Activated CD4-positive, alpha-beta T cell treated with anti-CD3 and anti-CD28 coated beads, Interleukin-2, amount 10 ng/mL, durations not matched to agents 7 days and 5 days (primary cell): ENCODE results near the gene FMN1. TPM values are rescaled to one million over a fixed set of nuclear protein-coding genes. Genes with fewer than 3 reads are reported as not detected.

Experiments used
- CTCF ChIA-PET: fragments of 350-600 bp; sonication (Branson Sonifier 250); formaldehyde crosslinking; loops from one replicate; lab custom pipeline; 2021; ENCODE audit warnings: antibody characterized with exemption; lab: Charles Lee
- POLR2A ChIA-PET: fragments of 350-600 bp; sonication (Branson Sonifier 250); formaldehyde crosslinking; loops from one replicate; lab custom pipeline; 2021; ENCODE audit warnings: antibody characterized with exemption; lab: Charles Lee
- DNase-seq: peaks from one replicate; pipeline ENCODE4 v3.0.0-alpha.2; 2020
- H3K27ac Mint-ChIP-seq: one replicate; pipeline ENCODE4 v1.8.0; 2021; ENCODE audit warnings: mild to moderate bottlenecking, moderate library complexity, mixed read lengths
- H3K27me3 Mint-ChIP-seq: one replicate; pipeline ENCODE4 v1.8.0; 2021; ENCODE audit warnings: mixed read lengths
- H3K36me3 Mint-ChIP-seq: one replicate; pipeline ENCODE4 v1.8.0; 2021; ENCODE audit warnings: low read depth, mixed read lengths
- H3K4me1 Mint-ChIP-seq: one replicate; pipeline ENCODE4 v1.8.0; 2021; ENCODE audit warnings: mixed read lengths
- H3K4me3 Mint-ChIP-seq: one replicate; pipeline ENCODE4 v1.8.0; 2021; ENCODE audit warnings: mild to moderate bottlenecking, moderate library complexity, mixed read lengths
- H3K9me3 Mint-ChIP-seq: one replicate; pipeline ENCODE4 v1.8.0; 2021; ENCODE audit warnings: mixed read lengths
- total RNA-seq, 2 experiments: library from RNA; stranded (reverse); gene quantifications; one replicate each; pipeline ENCODE4 v1.2.3, GENCODE V29; 2021

The FMN1 gene
- total RNA-seq, 2 experiments from 2014 or later: 0.04 to 0.12 TPM

- no peak for DNase-seq
- Mint-ChIP-seq H3K36me3 (no peaks in the 10 kb centered on the region), H3K9me3 (no peaks in the 10 kb centered on the region), H3K4me1 (peaks cover 18% of the 10 kb centered on the region), H3K27ac (no peak overlapping the region), H3K4me3 (no peak overlapping the region), H3K27me3 (peaks cover 17% of the 10 kb centered on the region)
- POLR2A ChIA-PET: no interaction called here
- CTCF ChIA-PET: interaction anchor here (1.1 kb wide), 1 partner anchor 9 kb away, joined by 3 read pairs; no protein-coding TSS in a partner anchor
Observed at GRCh38 chr15:33191591-33191990, 2.9 kb downstream of the FMN1 start.

GRCh38 chr15:33190539-33190938 is 4.0 kb downstream of the FMN1 start:
- DNase-seq: no peak
- Mint-ChIP-seq H3K27me3 (peaks cover 17% of the 10 kb centered on the region), H3K9me3 (no peaks in the 10 kb centered on the region), H3K4me1 (peaks cover 24% of the 10 kb centered on the region), H3K36me3 (no peaks in the 10 kb centered on the region), H3K4me3 (no peak overlapping the region), H3K27ac (no peak overlapping the region)
- POLR2A ChIA-PET: interaction anchor here (0.7 to 1.0 kb wide), 2 partner anchors 9 to 27 kb away, joined by 3 to 4 read pairs; no protein-coding TSS in a partner anchor
- CTCF ChIA-PET: no interaction called here

- no peaks in the 10 kb centered on the region for H3K9me3 Mint-ChIP-seq
- POLR2A ChIA-PET: no interaction called here
- DNase-seq: no peak
- H3K4me1 Mint-ChIP-seq: peaks cover 11% of the 10 kb centered on the region
- no peaks in the 10 kb centered on the region for H3K36me3 Mint-ChIP-seq
- CTCF ChIA-PET: interaction anchor here (0.8 kb wide), 1 partner anchor 10 kb away, joined by 3 read pairs; no protein-coding TSS in a partner anchor
- no peak overlapping the region for H3K4me3 Mint-ChIP-seq
- peaks cover 14% of the 10 kb centered on the region for H3K27me3 Mint-ChIP-seq
- no peak overlapping the region for H3K27ac Mint-ChIP-seq
Observed at GRCh38 chr15:33188641-33189257, 5.8 kb downstream of the FMN1 start.

- no peak for DNase-seq
- Mint-ChIP-seq H3K27me3 (peaks cover 11% of the 10 kb centered on the region), H3K4me1 (peaks cover 10% of the 10 kb centered on the region), H3K9me3 (no peaks in the 10 kb centered on the region), H3K27ac (no peak overlapping the region), H3K4me3 (no peak overlapping the region), H3K36me3 (no peaks in the 10 kb centered on the region)
- ChIA-PET CTCF (interaction anchor here (0.9 kb wide), 1 partner anchor 25 kb away, joined by 3 read pairs; no protein-coding TSS in a partner anchor), POLR2A (no interaction called here)
Observed at GRCh38 chr15:33188159-33188558, 6.4 kb downstream of the FMN1 start.

GRCh38 chr15:33183334-33183733 is 11.2 kb downstream of the FMN1 start:
- DNase-seq: no peak
- H3K27ac Mint-ChIP-seq: no peak overlapping the region
- ChIA-PET POLR2A (no interaction called here), CTCF (no interaction called here)
- H3K4me3 Mint-ChIP-seq: no peak overlapping the region
- H3K9me3 Mint-ChIP-seq: no peaks in the 10 kb centered on the region
- H3K36me3 Mint-ChIP-seq: no peaks in the 10 kb centered on the region
- no peaks in the 10 kb centered on the region for H3K27me3 Mint-ChIP-seq
- peaks cover 5% of the 10 kb centered on the region for H3K4me1 Mint-ChIP-seq

- POLR2A ChIA-PET: no interaction called here
- no peaks in the 10 kb centered on the region for H3K36me3 Mint-ChIP-seq
- H3K27ac Mint-ChIP-seq: no peak overlapping the region
- peaks cover 5% of the 10 kb centered on the region for H3K4me1 Mint-ChIP-seq
- no peaks in the 10 kb centered on the region for H3K9me3 Mint-ChIP-seq
- no peak for DNase-seq
- CTCF ChIA-PET: interaction anchor here (0.6 kb wide), 1 partner anchor 9 kb away, joined by 3 read pairs; no protein-coding TSS in a partner anchor
- H3K27me3 Mint-ChIP-seq: no peaks in the 10 kb centered on the region
- H3K4me3 Mint-ChIP-seq: no peak overlapping the region
Observed at GRCh38 chr15:33182926-33183325, 11.6 kb downstream of the FMN1 start.

GRCh38 chr15:33182278-33182905 is 12.1 kb downstream of the FMN1 start:
- no peak overlapping the region for H3K27ac Mint-ChIP-seq
- POLR2A ChIA-PET: no interaction called here
- no peaks in the 10 kb centered on the region for H3K27me3 Mint-ChIP-seq
- H3K4me3 Mint-ChIP-seq: no peak overlapping the region
- no peak for DNase-seq
- peaks cover 5% of the 10 kb centered on the region for H3K4me1 Mint-ChIP-seq
- CTCF ChIA-PET: interaction anchor here (0.6 kb wide), 1 partner anchor 9 kb away, joined by 3 read pairs; no protein-coding TSS in a partner anchor
- no peaks in the 10 kb centered on the region for H3K36me3 Mint-ChIP-seq
- no peaks in the 10 kb centered on the region for H3K9me3 Mint-ChIP-seq

GRCh38 chr15:33179874-33180273 is 14.6 kb downstream of the FMN1 start:
- no peaks in the 10 kb centered on the region for H3K36me3 Mint-ChIP-seq
- DNase-seq: no peak
- CTCF ChIA-PET: interaction anchor here (1.0 to 1.4 kb wide), 2 partner anchors 22 to 29 kb away, joined by 3 read pairs; no protein-coding TSS in a partner anchor
- no peak overlapping the region for H3K4me3 Mint-ChIP-seq
- H3K27ac Mint-ChIP-seq: no peak overlapping the region
- H3K9me3 Mint-ChIP-seq: no peaks in the 10 kb centered on the region
- no peaks in the 10 kb centered on the region for H3K4me1 Mint-ChIP-seq
- POLR2A ChIA-PET: no interaction called here
- no peaks in the 10 kb centered on the region for H3K27me3 Mint-ChIP-seq

GRCh38 chr15:33171202-33171601 is 23.3 kb downstream of the FMN1 start:
- Mint-ChIP-seq H3K27me3 (peaks cover 18% of the 10 kb centered on the region), H3K36me3 (no peaks in the 10 kb centered on the region), H3K27ac (no peak overlapping the region), H3K9me3 (no peaks in the 10 kb centered on the region), H3K4me3 (no peak overlapping the region), H3K4me1 (no peaks in the 10 kb centered on the region)
- CTCF ChIA-PET: no interaction called here
- no peak for DNase-seq
- POLR2A ChIA-PET: no interaction called here

- H3K27ac Mint-ChIP-seq: no peak overlapping the region
- H3K4me3 Mint-ChIP-seq: no peak overlapping the region
- H3K4me1 Mint-ChIP-seq: no peaks in the 10 kb centered on the region
- ChIA-PET POLR2A (no interaction called here), CTCF (no interaction called here)
- no peaks in the 10 kb centered on the region for H3K36me3 Mint-ChIP-seq
- no peaks in the 10 kb centered on the region for H3K9me3 Mint-ChIP-seq
- peaks cover 18% of the 10 kb centered on the region for H3K27me3 Mint-ChIP-seq
- no peak for DNase-seq
Observed at GRCh38 chr15:33169625-33170024, 24.9 kb downstream of the FMN1 start.

GRCh38 chr15:33168444-33168843 is 26.1 kb downstream of the FMN1 start:
- no peak overlapping the region for H3K4me3 Mint-ChIP-seq
- ChIA-PET CTCF (no interaction called here), POLR2A (no interaction called here)
- DNase-seq: no peak
- no peaks in the 10 kb centered on the region for H3K9me3 Mint-ChIP-seq
- H3K4me1 Mint-ChIP-seq: no peaks in the 10 kb centered on the region
- peaks cover 18% of the 10 kb centered on the region for H3K27me3 Mint-ChIP-seq
- no peak overlapping the region for H3K27ac Mint-ChIP-seq
- H3K36me3 Mint-ChIP-seq: no peaks in the 10 kb centered on the region

GRCh38 chr15:33163816-33164215 is 30.7 kb downstream of the FMN1 start:
- peaks cover 8% of the 10 kb centered on the region for H3K27me3 Mint-ChIP-seq
- CTCF ChIA-PET: no interaction called here
- H3K36me3 Mint-ChIP-seq: no peaks in the 10 kb centered on the region
- peaks cover 12% of the 10 kb centered on the region for H3K4me1 Mint-ChIP-seq
- no peak overlapping the region for H3K27ac Mint-ChIP-seq
- no peak overlapping the region for H3K4me3 Mint-ChIP-seq
- POLR2A ChIA-PET: no interaction called here
- no peak for DNase-seq
- no peaks in the 10 kb centered on the region for H3K9me3 Mint-ChIP-seq

GRCh38 chr15:33161209-33161608 is 33.3 kb downstream of the FMN1 start:
- ChIA-PET CTCF (no interaction called here), POLR2A (no interaction called here)
- H3K36me3 Mint-ChIP-seq: no peaks in the 10 kb centered on the region
- H3K27ac Mint-ChIP-seq: no peak overlapping the region
- peaks cover 12% of the 10 kb centered on the region for H3K4me1 Mint-ChIP-seq
- DNase-seq: no peak
- H3K9me3 Mint-ChIP-seq: no peaks in the 10 kb centered on the region
- no peak overlapping the region for H3K4me3 Mint-ChIP-seq
- H3K27me3 Mint-ChIP-seq: peaks cover 4% of the 10 kb centered on the region
